Memory B cell (primary cell): ENCODE data around the gene PTPRN2.

Experiments
- ATAC-seq: fragments of 150-1000 bp; cut with Tn5 transposase; 2 replicates; pipeline ENCODE4 v1.10.0; 2021; ENCODE audit warnings: low read depth, mild to moderate bottlenecking, moderate library complexity
- DNase-seq, 2 donors: peaks; one replicate each; pipeline ENCODE4 v3.0.0; 2022; ENCODE audit warnings: low spot score in 2 of 2
- H3K27ac Mint-ChIP-seq: one replicate; pipeline ENCODE4 v1.8.0; 2022; ENCODE audit warnings: mild to moderate bottlenecking, moderate library complexity, mixed read lengths
- H3K27me3 Mint-ChIP-seq: one replicate; pipeline ENCODE4 v1.8.0; 2022; ENCODE audit warnings: mixed read lengths
- H3K36me3 Mint-ChIP-seq: one replicate; pipeline ENCODE4 v1.8.0; 2022; ENCODE audit warnings: mild to moderate bottlenecking, mixed read lengths
- H3K4me1 Mint-ChIP-seq: one replicate; pipeline ENCODE4 v1.8.0; 2022; ENCODE audit warnings: mixed read lengths
- H3K4me3 Mint-ChIP-seq: one replicate; pipeline ENCODE4 v1.8.0; 2022; ENCODE audit warnings: mild to moderate bottlenecking, moderate library complexity, mixed read lengths
- H3K9me3 Mint-ChIP-seq: one replicate; pipeline ENCODE4 v1.8.0; 2022; ENCODE audit warnings: mixed read lengths

Gene PTPRN2

DNA sequence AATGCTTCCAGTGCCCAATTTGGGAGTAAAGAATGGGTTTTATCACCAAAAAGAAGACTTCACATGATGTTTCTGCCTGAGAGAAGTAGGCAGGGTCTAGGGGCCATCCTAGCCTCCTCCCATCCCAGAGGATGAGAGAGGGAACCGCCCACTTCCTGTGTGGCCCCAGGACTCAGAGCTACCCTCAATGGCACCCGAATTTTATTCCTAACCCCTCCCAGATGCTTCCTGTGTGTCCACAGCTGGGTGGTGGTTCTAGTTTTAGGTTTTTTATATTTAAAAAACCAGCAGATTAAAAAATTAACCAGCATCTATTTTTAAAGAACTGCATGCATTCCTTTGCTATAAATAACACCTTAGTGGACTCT is 583.5 kb downstream of the PTPRN2 start:
- H3K27me3 Mint-ChIP-seq, result peaks cover 3% of the 10 kb centered on the region
- peaks cover 4% of the 10 kb centered on the region for H3K9me3 Mint-ChIP-seq
- H3K4me1 Mint-ChIP-seq, result peaks cover 5% of the 10 kb centered on the region
- ATAC-seq (no peak), DNase-seq (no peak)
- H3K4me3 Mint-ChIP-seq, result no peak overlapping the region
- H3K36me3 Mint-ChIP-seq, result no peaks in the 10 kb centered on the region
- no peak overlapping the region for H3K27ac Mint-ChIP-seq

DNA sequence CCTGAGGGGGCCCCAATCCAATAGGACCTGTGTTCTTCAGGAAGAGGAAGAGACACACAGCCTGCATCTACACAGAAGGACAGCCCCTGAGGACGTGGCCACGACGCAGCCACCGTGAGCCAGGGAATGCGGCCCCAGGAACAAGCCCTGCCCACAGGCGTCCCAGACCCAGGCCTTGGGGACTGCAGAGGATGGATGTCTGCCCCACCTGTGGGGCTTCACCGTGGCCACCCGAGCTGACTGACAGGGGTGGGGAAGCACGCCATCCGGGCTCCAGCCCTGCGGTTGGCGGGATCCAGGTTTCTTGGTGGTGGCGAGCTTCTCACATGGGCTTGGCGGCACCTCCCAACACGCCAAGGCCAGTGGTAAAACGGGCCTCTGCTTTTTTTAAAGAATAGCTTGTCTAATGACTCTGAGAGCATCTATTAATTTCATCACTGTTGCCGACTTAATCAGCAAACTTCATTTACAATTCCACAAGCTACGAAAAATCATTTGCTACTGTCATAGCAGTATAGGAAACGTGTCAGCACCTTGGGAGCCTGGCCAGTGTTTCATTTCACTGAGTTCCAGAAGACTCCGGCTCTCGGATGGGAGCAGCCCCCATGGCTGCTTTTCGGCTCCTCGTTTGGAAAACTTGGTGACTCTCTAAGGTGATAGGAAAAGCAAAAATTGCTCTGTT is 584.0 kb downstream of the PTPRN2 start:
- H3K27me3 Mint-ChIP-seq, result peaks cover 3% of the 10 kb centered on the region
- H3K36me3 Mint-ChIP-seq, result no peaks in the 10 kb centered on the region
- no peak overlapping the region for H3K27ac Mint-ChIP-seq
- H3K4me1 Mint-ChIP-seq, result peaks cover 5% of the 10 kb centered on the region
- H3K9me3 Mint-ChIP-seq, result peaks cover 4% of the 10 kb centered on the region
- H3K4me3 Mint-ChIP-seq, result no peak overlapping the region
- ATAC-seq (no peak), DNase-seq (no peak)

DNA sequence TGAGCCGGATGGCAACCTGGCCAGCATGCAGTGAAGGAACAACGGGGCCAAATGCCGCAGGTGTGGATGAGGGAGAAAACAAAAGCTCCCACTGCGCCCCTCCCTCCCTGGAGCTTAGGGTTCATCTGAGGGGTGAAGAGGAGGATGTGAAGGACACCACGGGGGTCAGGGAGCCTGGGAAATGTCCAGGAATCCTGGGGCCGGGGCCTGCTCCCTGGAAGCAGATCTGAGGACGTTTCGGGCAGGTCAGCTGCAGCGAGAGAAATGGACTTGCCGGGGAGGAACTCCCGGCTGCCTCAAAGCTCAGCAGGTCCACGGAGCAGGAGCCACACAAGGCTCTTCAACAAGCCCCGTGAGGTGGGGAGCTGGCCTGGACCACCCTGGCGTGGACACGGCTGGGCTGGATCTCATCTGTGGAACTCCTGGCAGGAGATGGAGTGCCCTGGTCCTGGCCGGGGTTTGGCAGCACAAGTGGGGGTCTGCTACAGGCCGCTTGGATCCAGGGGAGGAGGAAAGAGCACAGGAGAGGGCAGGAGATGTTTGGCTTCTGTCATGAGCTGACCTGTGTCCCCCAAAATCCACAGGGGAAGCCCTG is 585.0 kb downstream of the PTPRN2 start:
- Mint-ChIP-seq H3K27me3 (peaks cover 2% of the 10 kb centered on the region), H3K27ac (no peak overlapping the region), H3K4me3 (no peak overlapping the region), H3K4me1 (peaks cover under 1% of the 10 kb centered on the region), H3K36me3 (no peaks in the 10 kb centered on the region), H3K9me3 (peaks cover 1% of the 10 kb centered on the region)
- ATAC-seq (no peak), DNase-seq (no peak)

DNA sequence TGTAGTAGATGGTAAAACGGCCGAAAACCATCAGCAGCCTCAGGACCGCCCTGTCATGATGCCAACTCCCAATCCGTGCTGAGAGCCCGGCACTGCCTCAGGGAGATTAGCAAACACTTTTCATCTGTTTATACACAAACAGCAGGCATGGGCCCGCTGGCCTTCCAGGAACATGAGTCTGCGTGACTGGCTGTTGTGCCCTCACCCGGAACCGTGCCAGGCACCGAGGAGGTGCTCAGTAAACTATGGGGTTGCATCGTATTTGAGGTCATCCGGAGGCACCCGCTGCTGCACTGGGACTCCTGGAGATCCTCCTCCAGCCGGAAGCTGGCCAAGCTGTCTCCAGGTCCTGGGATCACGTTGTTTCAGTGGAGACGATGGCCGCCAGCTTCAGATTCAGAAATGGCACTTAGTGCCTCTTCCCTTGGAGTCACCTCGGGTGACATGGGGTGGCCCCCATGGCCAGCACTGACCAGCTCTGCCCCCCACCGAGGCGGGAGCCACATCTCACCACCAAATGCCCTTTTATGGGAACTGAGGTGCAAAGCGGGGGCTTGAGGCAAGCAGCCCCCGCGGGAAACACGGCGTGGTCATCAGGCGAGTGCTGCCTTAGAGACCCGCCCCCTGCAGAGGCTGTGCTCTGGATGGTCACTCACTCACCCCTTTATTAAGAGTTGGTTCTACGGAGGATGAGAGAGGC is 585.9 kb downstream of the PTPRN2 start:
- Mint-ChIP-seq H3K9me3 (no peaks in the 10 kb centered on the region), H3K36me3 (no peaks in the 10 kb centered on the region), H3K27ac (no peak overlapping the region), H3K27me3 (no peaks in the 10 kb centered on the region), H3K4me1 (no peaks in the 10 kb centered on the region), H3K4me3 (no peak overlapping the region)
- DNase-seq (no peak), ATAC-seq (no peak)

DNA sequence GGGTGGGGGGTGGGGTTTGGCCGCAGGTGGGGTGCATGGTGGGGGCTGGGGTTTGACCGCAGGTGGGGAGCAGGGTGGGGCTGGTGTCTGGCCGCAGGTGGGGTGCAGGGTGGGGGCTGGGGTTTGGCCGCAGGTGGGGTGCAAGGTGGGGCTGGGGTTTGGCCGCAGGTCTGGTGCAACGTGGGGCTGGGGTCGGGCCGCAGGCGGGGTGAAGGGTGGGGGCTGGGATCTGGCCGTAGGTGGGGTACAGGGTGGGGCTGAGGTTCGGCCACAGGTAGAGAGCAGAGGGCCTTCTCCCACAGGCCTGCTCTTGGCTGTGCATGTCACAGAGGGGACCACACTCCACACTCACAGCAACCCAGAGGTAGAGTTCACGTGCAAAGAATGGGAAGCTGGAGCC is 586.6 kb downstream of the PTPRN2 start:
- no peak for DNase-seq
- no peaks in the 10 kb centered on the region for H3K9me3 Mint-ChIP-seq
- ATAC-seq, result no peak
- no peaks in the 10 kb centered on the region for H3K36me3 Mint-ChIP-seq
- no peaks in the 10 kb centered on the region for H3K27me3 Mint-ChIP-seq
- no peak overlapping the region for H3K27ac Mint-ChIP-seq
- H3K4me3 Mint-ChIP-seq, result no peak overlapping the region
- H3K4me1 Mint-ChIP-seq, result no peaks in the 10 kb centered on the region

DNA sequence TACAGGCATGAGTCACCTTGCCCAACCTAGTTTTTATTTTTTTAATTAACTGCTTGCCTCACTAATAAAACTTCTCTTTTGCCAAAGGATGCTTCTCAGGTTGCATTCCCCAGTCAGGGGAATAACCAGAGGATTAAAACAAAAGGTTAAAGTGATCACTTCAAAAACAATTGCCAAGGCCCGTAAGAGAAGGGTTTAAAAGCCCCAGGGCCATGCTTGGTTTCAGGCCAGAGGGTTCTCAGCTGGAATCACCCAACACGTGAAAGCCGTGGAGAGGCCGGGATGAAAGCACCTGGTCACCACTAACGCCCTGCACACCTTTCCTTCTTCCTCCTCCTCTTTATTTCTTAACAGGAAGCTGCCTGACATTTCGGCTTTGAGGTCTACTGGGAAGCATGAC is 587.5 kb downstream of the PTPRN2 start:
- H3K9me3 Mint-ChIP-seq, result no peaks in the 10 kb centered on the region
- H3K4me3 Mint-ChIP-seq, result no peak overlapping the region
- H3K36me3 Mint-ChIP-seq, result no peaks in the 10 kb centered on the region
- H3K27me3 Mint-ChIP-seq, result no peaks in the 10 kb centered on the region
- H3K4me1 Mint-ChIP-seq, result no peaks in the 10 kb centered on the region
- DNase-seq (no peak), ATAC-seq (no peak)
- H3K27ac Mint-ChIP-seq, result no peak overlapping the region

DNA sequence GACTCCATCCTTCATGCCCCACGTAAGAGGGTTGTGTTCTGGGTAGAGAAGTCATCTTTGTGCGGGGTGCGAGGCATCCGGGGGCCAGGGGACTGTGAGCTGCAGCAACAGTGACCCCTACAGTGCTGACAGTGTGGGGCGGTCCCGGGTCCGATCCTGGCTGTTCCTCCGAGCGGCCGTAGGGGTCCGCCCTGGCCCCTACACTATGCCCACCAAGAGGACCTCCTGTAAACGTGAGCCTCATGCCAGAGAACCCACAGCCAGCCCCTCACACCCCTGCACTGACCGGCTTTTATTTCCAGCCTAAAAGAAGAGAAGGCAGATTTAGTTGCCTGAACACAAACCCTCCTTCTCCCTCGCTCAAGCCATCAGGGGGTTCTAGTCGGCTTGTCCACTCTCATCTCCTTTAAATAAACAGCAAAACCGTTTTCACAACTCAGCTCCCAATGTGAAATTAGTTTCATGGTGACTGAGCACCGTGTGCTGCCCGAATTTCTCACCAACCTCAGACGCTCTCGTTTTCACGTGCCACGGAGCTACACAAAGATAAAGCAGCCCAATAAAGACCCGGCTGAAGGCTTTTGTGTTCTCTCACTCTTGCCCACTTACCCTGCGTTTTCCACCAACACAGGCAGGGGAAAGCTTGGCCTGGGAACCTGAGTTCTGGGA is 588.6 kb downstream of the PTPRN2 start:
- H3K27me3 Mint-ChIP-seq, result no peaks in the 10 kb centered on the region

DNA sequence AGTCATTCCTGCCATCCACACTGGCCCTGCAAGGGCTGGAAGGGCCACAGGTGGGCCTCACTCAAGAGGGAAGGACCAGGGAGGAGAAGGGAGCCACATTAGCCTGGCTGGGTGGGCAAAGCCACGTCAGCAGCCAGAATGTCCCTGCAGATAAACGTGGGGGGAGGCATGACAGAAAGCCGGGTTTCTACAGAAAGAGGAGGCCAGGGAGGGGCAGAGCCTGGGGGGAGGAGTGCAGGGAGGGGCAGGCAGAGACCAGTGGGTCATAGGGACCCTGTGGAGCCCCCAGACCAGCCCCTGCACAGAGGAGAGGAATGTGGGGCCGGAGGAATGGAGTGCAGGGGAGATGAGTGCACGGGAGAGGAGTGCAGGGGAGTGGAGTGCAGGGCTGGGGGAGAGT is 590.2 kb downstream of the PTPRN2 start:
- H3K9me3 Mint-ChIP-seq, result no peaks in the 10 kb centered on the region
- no peaks in the 10 kb centered on the region for H3K36me3 Mint-ChIP-seq
- no peak overlapping the region for H3K27ac Mint-ChIP-seq
- H3K4me3 Mint-ChIP-seq, result no peak overlapping the region
- H3K27me3 Mint-ChIP-seq, result no peaks in the 10 kb centered on the region
- DNase-seq (no peak), ATAC-seq (no peak)
- H3K4me1 Mint-ChIP-seq, result no peaks in the 10 kb centered on the region

More for the DNA sequence above, 588.6 kb downstream of the PTPRN2 start:
- ATAC-seq (no peak), DNase-seq (no peak)
- Mint-ChIP-seq H3K4me3 (no peak overlapping the region), H3K9me3 (no peaks in the 10 kb centered on the region), H3K36me3 (no peaks in the 10 kb centered on the region), H3K27ac (no peak overlapping the region), H3K4me1 (no peaks in the 10 kb centered on the region)

DNA sequence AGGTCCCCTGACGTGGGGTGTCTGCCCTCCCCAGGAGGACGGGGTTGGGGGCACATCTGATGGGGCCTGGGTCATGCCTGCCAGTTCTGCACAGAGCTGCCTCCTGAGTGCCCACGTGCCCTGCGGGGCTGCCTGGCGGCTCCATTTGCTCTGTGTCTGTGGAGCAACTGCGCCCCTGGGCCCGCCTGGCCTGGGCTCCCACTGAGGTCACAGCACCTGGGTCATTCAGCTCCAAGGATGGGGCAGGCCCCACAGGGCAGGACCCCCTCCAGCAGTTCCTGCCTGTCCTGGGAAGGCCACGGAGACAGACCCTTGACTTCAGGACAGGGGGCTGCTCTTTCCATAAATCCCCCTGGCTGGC is 590.6 kb downstream of the PTPRN2 start:
- no peaks in the 10 kb centered on the region for H3K27me3 Mint-ChIP-seq

DNA sequence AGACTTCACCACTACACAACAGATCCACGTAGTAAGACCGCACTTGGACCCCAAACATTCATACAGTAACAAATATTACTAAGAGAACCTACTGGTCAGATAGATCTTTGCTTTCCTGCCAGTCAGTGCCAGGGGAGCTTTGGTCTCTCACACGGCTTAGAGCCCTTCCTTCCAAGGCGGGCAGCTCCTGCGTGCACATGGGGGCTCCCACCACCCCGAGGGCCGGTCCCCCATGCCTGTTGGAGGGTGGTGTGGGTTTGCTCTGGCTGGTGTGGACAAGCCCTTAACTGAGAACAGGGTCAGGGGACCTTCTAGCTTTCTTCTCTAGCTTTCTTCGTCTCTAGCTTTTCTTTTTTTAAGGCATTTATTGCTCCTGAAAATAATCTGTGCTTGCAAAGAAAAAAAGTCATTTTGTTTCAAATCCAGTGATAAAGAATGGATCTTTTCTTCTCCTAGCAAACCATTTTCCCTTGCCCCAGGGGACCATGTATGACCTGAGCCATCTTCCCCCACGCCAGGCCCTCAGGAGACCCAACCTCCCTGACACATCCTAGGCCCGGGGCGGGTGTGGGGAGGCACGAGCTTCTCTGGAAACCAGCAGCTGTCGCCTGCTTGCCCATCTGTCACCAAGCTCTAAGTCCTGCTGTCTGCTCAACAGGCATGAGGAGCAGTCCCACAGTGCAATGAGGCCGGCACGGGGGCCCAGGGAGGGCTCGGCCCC is 591.1 kb downstream of the PTPRN2 start:
- DNase-seq, result no peak
- no peaks in the 10 kb centered on the region for H3K9me3 Mint-ChIP-seq
- ATAC-seq, result no peak
- no peaks in the 10 kb centered on the region for H3K27me3 Mint-ChIP-seq
- no peaks in the 10 kb centered on the region for H3K36me3 Mint-ChIP-seq
- H3K27ac Mint-ChIP-seq, result no peak overlapping the region
- no peak overlapping the region for H3K4me3 Mint-ChIP-seq
- H3K4me1 Mint-ChIP-seq, result no peaks in the 10 kb centered on the region

More for the DNA sequence above, 590.6 kb downstream of the PTPRN2 start:
- Mint-ChIP-seq H3K9me3 (no peaks in the 10 kb centered on the region), H3K36me3 (no peaks in the 10 kb centered on the region), H3K27ac (no peak overlapping the region), H3K4me3 (no peak overlapping the region), H3K4me1 (no peaks in the 10 kb centered on the region)
- ATAC-seq, result no peak
- DNase-seq, result no peak

DNA sequence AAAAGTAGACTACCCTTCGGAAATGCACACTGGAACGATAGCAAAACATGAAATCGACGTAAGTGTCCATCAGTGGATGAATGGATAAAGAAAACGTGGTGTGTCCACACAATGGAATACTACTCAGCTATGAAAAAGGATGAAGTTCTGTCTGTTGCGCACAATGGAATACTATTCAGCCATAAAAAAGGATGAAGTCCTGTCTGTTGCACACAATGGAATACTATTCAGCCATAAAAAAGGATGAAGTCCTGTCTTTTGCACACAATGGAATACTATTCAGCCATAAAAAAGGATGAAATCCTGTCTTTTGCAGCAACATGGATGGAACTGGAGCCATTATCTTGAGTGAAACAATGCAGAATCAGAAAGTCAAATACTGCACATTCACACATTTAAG is 591.8 kb downstream of the PTPRN2 start:
- Mint-ChIP-seq H3K4me1 (no peaks in the 10 kb centered on the region), H3K27me3 (no peaks in the 10 kb centered on the region), H3K9me3 (no peaks in the 10 kb centered on the region), H3K27ac (no peak overlapping the region), H3K36me3 (no peaks in the 10 kb centered on the region), H3K4me3 (no peak overlapping the region)
- ATAC-seq (no peak), DNase-seq (no peak)

DNA sequence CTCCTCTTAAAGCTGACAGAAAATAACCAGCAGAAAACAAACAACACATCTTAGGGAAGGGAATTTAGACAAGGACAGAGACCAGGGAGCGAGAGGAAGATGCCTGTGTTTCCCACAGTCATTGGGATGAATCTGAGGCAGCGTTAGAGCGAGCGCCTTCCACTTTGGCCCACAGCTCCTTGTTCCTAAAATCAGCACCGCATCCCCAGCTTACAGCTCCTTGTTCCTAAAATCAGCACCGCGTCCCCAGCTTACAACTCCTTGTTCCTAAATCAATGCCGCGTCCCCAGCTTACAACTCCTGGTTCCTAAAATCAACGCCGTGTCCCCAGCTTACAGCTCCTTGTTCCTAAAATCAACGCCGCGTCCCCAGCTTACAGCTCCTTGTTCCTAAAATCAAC is 593.3 kb downstream of the PTPRN2 start:
- Mint-ChIP-seq H3K4me3 (no peak overlapping the region), H3K27ac (no peak overlapping the region), H3K4me1 (no peaks in the 10 kb centered on the region), H3K9me3 (no peaks in the 10 kb centered on the region), H3K27me3 (no peaks in the 10 kb centered on the region), H3K36me3 (no peaks in the 10 kb centered on the region)
- no peak for DNase-seq
- no peak for ATAC-seq

DNA sequence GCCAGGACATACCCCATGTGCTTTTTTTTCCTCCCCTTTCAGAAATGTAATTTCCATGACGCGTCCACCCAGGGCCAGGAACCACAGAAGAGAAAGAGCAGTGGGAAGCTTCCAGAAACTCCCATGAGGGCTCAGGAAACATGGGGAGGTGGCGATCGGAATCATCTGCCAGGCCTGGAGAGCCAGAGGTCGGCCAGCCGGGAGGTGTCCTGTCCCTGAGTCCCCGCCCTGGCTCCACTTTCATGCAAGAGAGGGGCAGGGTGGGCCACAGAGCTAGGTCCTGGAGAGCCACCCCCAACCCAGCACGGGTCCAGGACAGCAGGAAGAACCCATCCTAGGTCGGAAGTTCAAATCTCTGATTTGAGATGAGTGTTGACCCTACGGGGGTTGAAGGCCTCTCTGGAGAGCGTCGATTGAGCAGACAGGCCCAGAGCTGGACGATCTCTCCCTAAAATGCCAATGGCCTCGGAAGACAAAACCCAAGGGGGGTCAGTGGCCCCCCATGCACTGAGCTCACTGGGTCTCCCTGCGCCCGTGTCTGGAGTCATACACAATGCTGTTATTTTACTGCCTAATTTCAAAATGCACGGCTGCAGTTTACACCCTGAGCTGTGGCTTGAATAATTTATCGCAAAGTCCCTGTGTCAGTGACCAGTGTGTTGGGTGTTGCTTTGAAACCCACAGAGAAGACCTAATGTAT is 594.1 kb downstream of the PTPRN2 start:
- DNase-seq (no peak), ATAC-seq (no peak)
- no peaks in the 10 kb centered on the region for H3K27me3 Mint-ChIP-seq
- H3K4me1 Mint-ChIP-seq, result no peaks in the 10 kb centered on the region
- H3K36me3 Mint-ChIP-seq, result no peaks in the 10 kb centered on the region
- no peak overlapping the region for H3K27ac Mint-ChIP-seq
- H3K9me3 Mint-ChIP-seq, result no peaks in the 10 kb centered on the region
- H3K4me3 Mint-ChIP-seq, result no peak overlapping the region
